ENCODE results near the gene RFNG. TPM values are rescaled to one million over a fixed set of nuclear protein-coding genes. Genes with fewer than 3 reads are reported as not detected.

RFNG gene
- polyA plus RNA-seq, 2 of the 4 experiments (the other 2 are of a cell fraction), result 8.4 to 25.7 TPM

GRCh38 chr17:82049106-82049505 lies 2.5 kb downstream of the RFNG start:
- no peak for ATAC-seq

GRCh38 chr17:82048571-82048971 lies 3.0 kb downstream of the RFNG start:
- CTCF ChIA-PET, result interaction anchor here (0.9 to 21.7 kb wide), 6 partner anchors 10 to 88 kb away, joined by 3 to 191 read pairs (median 8); partner anchors contain the start of genes DCXR, NOTUM and RAC3
- Histone ChIP-seq H3K27ac (no peak overlapping the region), H3K4me3 (no peak overlapping the region), H3K9me3 (no peaks in the 10 kb centered on the region), H3K4me2 (no peak overlapping the region), H3K4me1 (peaks cover 16% of the 10 kb centered on the region; the same call in 2 of the 3 replicates)
- no peak for DNase-seq (ENCODE audit: low read depth in 1 of 2, low spot score in 1 of 2)
- POLR2A ChIA-PET, result no interaction called here
- 88% methylated on average over 19 of the region's 20 CpGs for WGBS (ENCODE audit: missing lambda C conversion rate)
- FAIRE-seq, result no peak
- no peak for TF ChIP-seq PBX3 (IDR thresholded peaks at IDR 0.05)
- TF ChIP-seq EP300 (IDR thresholded peaks at IDR 0.05), result no peak
- no peak for TF ChIP-seq FOXS1 (CRISPR knock-in tag; IDR thresholded peaks at IDR 0.05)
- TF ChIP-seq KDM5A (IDR thresholded peaks at IDR 0.05), result no peak
- no peak for TF ChIP-seq HDAC2 (IDR thresholded peaks at IDR 0.05)
- no peak for TF ChIP-seq MYC (IDR thresholded peaks at IDR 0.05; ENCODE audit: borderline replicate concordance, low read length)
- TF ChIP-seq USF2 (IDR thresholded peaks at IDR 0.05), result no peak
- no peak for TF ChIP-seq EHMT2 (IDR thresholded peaks at IDR 0.05; ENCODE audit: low read depth)
- ATAC-seq, result no peak

More at GRCh38 chr17:82049106-82049505, 2.5 kb downstream of the RFNG start:
- ChIA-PET CTCF (interaction anchor here (0.9 to 21.7 kb wide), 7 partner anchors 8 to 90 kb away, joined by 3 to 191 read pairs (median 5); partner anchors contain the start of genes DCXR, NOTUM and RAC3), POLR2A (no interaction called here)
- Histone ChIP-seq H3K9me3 (no peaks in the 10 kb centered on the region), H3K4me1 (peaks cover 16% of the 10 kb centered on the region; the same call in 2 of the 3 replicates), H3K4me3 (no peak overlapping the region), H3K27ac (no peak overlapping the region), H3K4me2 (no peak overlapping the region)
- DNase-seq (ENCODE audit: low read depth in 1 of 2, low spot score in 1 of 2) (no peak), FAIRE-seq (no peak)
- TF ChIP-seq KDM1A (IDR thresholded peaks at IDR 0.05; ENCODE audit: low read depth), result no peak
- TF ChIP-seq RARB (CRISPR knock-in tag; IDR thresholded peaks at IDR 0.05), result no peak
- TF ChIP-seq HES2 (IDR thresholded peaks at IDR 0.05), result no peak
- no peak for TF ChIP-seq CBX2 (IDR thresholded peaks at IDR 0.05; ENCODE audit: borderline replicate concordance, low read depth)
- no peak for TF ChIP-seq HOXB13 (CRISPR knock-in tag; IDR thresholded peaks at IDR 0.05; ENCODE audit: low read depth)
- 87% methylated on average over 6 of the region's 8 CpGs for WGBS (ENCODE audit: missing lambda C conversion rate)

GRCh38 chr17:82047914-82048570 lies 3.6 kb downstream of the RFNG start:
- 90% methylated on average over 19 of the region's 25 CpGs for WGBS (ENCODE audit: missing lambda C conversion rate)
- no peak overlapping the region for H3K27ac ChIP-seq
- H3K9me3 ChIP-seq, result no peaks in the 10 kb centered on the region
- FAIRE-seq (no peak), DNase-seq (ENCODE audit: low read depth in 1 of 2, low spot score in 1 of 2) (no peak), ATAC-seq (no peak)
- H3K4me3 ChIP-seq, result no peak overlapping the region
- POLR2A ChIA-PET, result no interaction called here
- CTCF ChIA-PET, result interaction anchor here (0.8 to 4.1 kb wide), 5 partner anchors 9 to 88 kb away, joined by 3 to 31 read pairs (median 4); partner anchors contain the start of gene DCXR
- TF ChIP-seq KDM1A (IDR thresholded peaks at IDR 0.05; ENCODE audit: low read depth) (no peak), ESRRA (IDR thresholded peaks at IDR 0.05; ENCODE audit: borderline replicate concordance, low read length) (no peak), KDM5A (IDR thresholded peaks at IDR 0.05) (no peak), JUN (IDR thresholded peaks at IDR 0.05) (no peak), MAFK (IDR thresholded peaks at IDR 0.05; ENCODE audit: partially characterized antibody) (no peak), BHLHE40 (IDR thresholded peaks at IDR 0.05; ENCODE audit: low read depth, low read length) (no peak), HOXA7 (CRISPR knock-in tag; IDR thresholded peaks at IDR 0.05) (no peak), POLR2AphosphoS2 (conservative IDR thresholded peaks at IDR 0.05; ENCODE audit: low read length) (no peak)
- H3K4me2 ChIP-seq, result no peak overlapping the region
- H3K4me1 ChIP-seq, result peaks cover 10% of the 10 kb centered on the region; the same call in 2 of the 3 replicates

Measured in A549 (cell line).